K562 (cell line): ENCODE measurements around the gene NDUFB3. TPM values are rescaled to one million over a fixed set of nuclear protein-coding genes. Genes with fewer than 3 reads are reported as not detected.

Experiments used
- BDP1 ChIP-seq: IDR thresholded peaks from 3 replicates; pipeline ENCODE4 v1.6.1; 2011; ENCODE audit not compliant: insufficient read length, insufficient read depth
- BRD4 ChIP-seq: fragments of 200-600 bp; sonication (generic); IDR thresholded peaks from 2 replicates; pipeline ENCODE4 v1.6.1; 2017; ENCODE audit warnings: inconsistent platforms
- BRF1 ChIP-seq: IDR thresholded peaks from 3 replicates; pipeline ENCODE4 v1.6.1; 2011; ENCODE audit warnings: borderline replicate concordance, mild to moderate bottlenecking; ENCODE audit not compliant: insufficient read length; ENCODE audit errors: extremely low read depth
- CBFB ChIP-seq: sonication (generic); formaldehyde crosslinking; IDR thresholded peaks from 2 replicates; pipeline ENCODE4 v1.4.0; 2020; ENCODE audit warnings: mild to moderate bottlenecking, missing genetic modification reagents
- CBX2 ChIP-seq: fragments of 200-600 bp; sonication (generic); IDR thresholded peaks from one replicate; pipeline ENCODE4 v1.6.1; 2012; ENCODE audit warnings: mild to moderate bottlenecking, low read length, inconsistent platforms; ENCODE audit not compliant: insufficient read depth, poor library complexity, severe bottlenecking
- ELF1 ChIP-seq: fragments of 200-800 bp; sonication (Bioruptor generic); IDR thresholded peaks from 2 replicates; pipeline ENCODE4 v1.6.1; 2016; ENCODE audit warnings: missing genetic modification characterization, missing compliant biosample characterization
- ELK3 ChIP-seq: fragments of 450-650 bp; formaldehyde crosslinking; IDR thresholded peaks from 2 replicates; pipeline ENCODE4 v1.4.0; 2020; ENCODE audit warnings: mild to moderate bottlenecking
- FOXA1 ChIP-seq: fragments of 450-650 bp; IDR thresholded peaks from 2 replicates; pipeline ENCODE4 v1.6.1; 2016; ENCODE audit warnings: mild to moderate bottlenecking, borderline replicate concordance
- GATA2 ChIP-seq: sonication (generic); formaldehyde crosslinking; IDR thresholded peaks from 2 replicates; pipeline ENCODE4 v1.4.0; 2020; ENCODE audit warnings: mild to moderate bottlenecking, missing genetic modification reagents
- MAZ ChIP-seq, 2 experiments: fragments of 450-650 bp in 1 of 2; sonication (generic) in 1 of 2; formaldehyde crosslinking; IDR thresholded peaks in 1 of 2; conservative IDR thresholded peaks in 1 of 2; 2 replicates each; pipeline versions ENCODE4 v1.4.0 to v1.5.0; 2020; ENCODE audit warnings: mild to moderate bottlenecking in 1 of 2, missing genetic modification reagents in 1 of 2
- MTA1 ChIP-seq: fragments of 450-650 bp; IDR thresholded peaks from 2 replicates; pipeline ENCODE4 v1.6.1; 2017; ENCODE audit warnings: borderline replicate concordance
- NCOR1 ChIP-seq: fragments of 450-650 bp; IDR thresholded peaks from 2 replicates; pipeline ENCODE4 v1.6.1; 2016; ENCODE audit warnings: mild to moderate bottlenecking, moderate library complexity
- NFIC ChIP-seq: fragments of 450-650 bp; IDR thresholded peaks from 2 replicates; pipeline ENCODE4 v1.6.1; 2017; ENCODE audit warnings: mild to moderate bottlenecking, inconsistent platforms
- PHB2 ChIP-seq: fragments of 450-650 bp; IDR thresholded peaks from 2 replicates; pipeline ENCODE4 v1.6.1; 2017; ENCODE audit warnings: low read depth
- RBM22 ChIP-seq: fragments of 200-400 bp; formaldehyde crosslinking; IDR thresholded peaks from 2 replicates; pipeline ENCODE4 v1.6.1; 2018; ENCODE audit warnings: low read length, low read depth; ENCODE audit not compliant: poor library complexity, severe bottlenecking
- SIN3A ChIP-seq, 2 experiments: fragments of 150-350 bp in 1 of 2; IDR thresholded peaks; 2 replicates each; pipeline ENCODE4 v1.6.1; 2011 to 2016; ENCODE audit warnings: borderline replicate concordance in 2 of 2, low read depth in 2 of 2, low read length in 2 of 2, mild to moderate bottlenecking in 2 of 2, moderate library complexity in 2 of 2; ENCODE audit not compliant: control insufficient read depth in 1 of 2
- SMARCA4 ChIP-seq: fragments of 450-650 bp; IDR thresholded peaks from 2 replicates; pipeline ENCODE4 v1.6.1; 2016
- SRSF7 ChIP-seq: fragments of 200-400 bp; formaldehyde crosslinking; optimal IDR thresholded peaks from 2 replicates; pipeline ENCODE3; 2017; ENCODE audit warnings: mild to moderate bottlenecking, low read depth, low read length
- SRSF9 ChIP-seq: fragments of 200-400 bp; formaldehyde crosslinking; IDR thresholded peaks from 2 replicates; pipeline ENCODE4 v1.6.1; 2017; ENCODE audit warnings: low read depth, low read length, borderline replicate concordance
- ZFP30 ChIP-seq: fragments of 250-450 bp; sonication (Bioruptor Pico); IDR thresholded peaks from 2 replicates; pipeline ENCODE4 v1.8.0; 2022; ENCODE audit warnings: moderate library complexity, mild to moderate bottlenecking, inconsistent platforms, borderline replicate concordance
- ZNF133 ChIP-seq: fragments of 250-450 bp; sonication (Bioruptor Pico); IDR thresholded peaks from 2 replicates; pipeline ENCODE4 v1.4.0; 2020; ENCODE audit warnings: mild to moderate bottlenecking
- ZNF174 ChIP-seq: fragments of 250-450 bp; sonication (Bioruptor Pico); IDR thresholded peaks from 2 replicates; pipeline ENCODE4 v1.4.0; 2020; ENCODE audit warnings: mild to moderate bottlenecking
- ZNF583 ChIP-seq: fragments of 250-450 bp; sonication (Bioruptor Pico); IDR thresholded peaks from 2 replicates; pipeline ENCODE4 v1.4.0; 2020
- ZNF609 ChIP-seq: sonication (generic); formaldehyde crosslinking; IDR thresholded peaks from 2 replicates; pipeline ENCODE4 v1.8.1; 2023; ENCODE audit warnings: missing genetic modification reagents, mild to moderate bottlenecking, borderline replicate concordance
- polyA plus RNA-seq, 8 experiments: library from polyadenylated mRNA; depleted of rRNA in 4 of 8; stranded (reverse) in 5 of 8; unstranded in 3 of 8; fragments of >200 nt; fragmentation: Nextera tagmentation in 2 of 8; fragmentation: Illumina TruSeq in 1 of 8; extraction: Ambion mirVana in 2 of 8; extraction: Trizol in 1 of 8; gene quantifications; 2 replicates each; pipeline versions ENCODE4 v1.2.1 to v1.2.3, GENCODE V29; 2011 to 2014; ENCODE audit warnings: inconsistent platforms in 1 of 8, missing spikeins in 1 of 8
- total RNA-seq, 7 experiments: library from RNA; depleted of rRNA in 6 of 7; stranded (reverse); fragments of >200 nt in 6 of 7; fragmentation: Illumina TruSeq in 2 of 7; extraction: Trizol in 2 of 7; gene quantifications; 2 replicates each; pipeline versions ENCODE4 v1.2.1 to v1.2.3, GENCODE V29; 2011 to 2021; ENCODE audit warnings: low replicate concordance in 1 of 7

Gene NDUFB3
- total and polyA plus RNA-seq, 9 of the 15 experiments (the other 6 are each of a cell fraction or from before 2014, with no cell fraction given): 126 to 786 (median 156) TPM

- TF ChIP-seq SRSF9 (no peak), ELF1 (tag) (peak; percentile 53; the same call in 1 of the 2 replicates), ZNF174 (CRISPR knock-in tag) (no peak), CBX2 (no peak), BDP1 (no peak), ZNF609 (CRISPR knock-in tag) (no peak), SMARCA4 (no peak; the same call in 1 of the 2 replicates), ELK3 (no peak), MTA1 (no peak), NCOR1 (no peak), ZFP30 (no peak), ZNF133 (CRISPR knock-in tag) (no peak), SRSF7 (no peak), BRF1 (no peak), MAZ (CRISPR knock-in tag; conservative IDR thresholded peaks at IDR 0.05 in 1 of 2, IDR thresholded peaks at IDR 0.05 in 1 of 2) (peak; percentile 45 to 86; a peak in 2 of 4 replicates), BRD4 (0 out of 2 replicates have a peak, but pooled peaks have one; percentile 70), CBFB (CRISPR knock-in tag) (no peak), FOXA1 (no peak), RBM22 (no peak), PHB2 (peak; percentile 37; the same call in 1 of the 2 replicates), NFIC (peak; percentile 64), GATA2 (CRISPR knock-in tag) (no peak), ZNF583 (CRISPR knock-in tag) (no peak), SIN3A (IDR thresholded peaks at IDR 0.05; ENCODE audit: borderline replicate concordance in 2 of 2, control insufficient read depth in 1 of 2, low read depth in 2 of 2, low read length in 2 of 2) (peak in 1 of 2 experiments; percentile 67; a peak in 2 of 4 replicates)
These were observed at the start of gene NDUFB3, which contains the start of gene HYCC2 (continued) for GRCh38 chr2:201071479-201072200.
